GM06990 (cell line): ENCODE measurements around the gene KCNK7.
"Not testable (repeated sequence)": the region's sequence is repeated elsewhere in the genome, so short reads cannot be mapped to it uniquely, and the experiment has no call there.

Source experiments
- DNase-seq: peaks from one replicate; pipeline ENCODE4 v3.0.0-alpha.2; 2011; ENCODE audit not compliant: insufficient read length; ENCODE audit errors: extremely low read depth
- H3K27me3 ChIP-seq: replicated peaks from 2 replicates; pipeline ENCODE4 v1.6.0; 2011; ENCODE audit warnings: low read length; ENCODE audit not compliant: control insufficient read depth, insufficient read depth
- H3K36me3 ChIP-seq: 2 replicates; pipeline ENCODE4 v1.5.1; 2011; ENCODE audit warnings: low read length; ENCODE audit not compliant: control insufficient read depth, insufficient read depth
- H3K4me3 ChIP-seq: replicated peaks from 2 replicates; pipeline ENCODE4 v1.5.1; 2011; ENCODE audit warnings: low read depth, mild to moderate bottlenecking, control low read depth, low read length
- TF ChIP-seq, protein P1 (sequence below): IDR thresholded peaks from 2 replicates; pipeline ENCODE4 v1.5.1; 2011; ENCODE audit warnings: low read length, control low read depth, mild to moderate bottlenecking, inconsistent platforms; ENCODE audit not compliant: insufficient read depth, poor library complexity, severe bottlenecking

KCNK7 gene

DNA sequence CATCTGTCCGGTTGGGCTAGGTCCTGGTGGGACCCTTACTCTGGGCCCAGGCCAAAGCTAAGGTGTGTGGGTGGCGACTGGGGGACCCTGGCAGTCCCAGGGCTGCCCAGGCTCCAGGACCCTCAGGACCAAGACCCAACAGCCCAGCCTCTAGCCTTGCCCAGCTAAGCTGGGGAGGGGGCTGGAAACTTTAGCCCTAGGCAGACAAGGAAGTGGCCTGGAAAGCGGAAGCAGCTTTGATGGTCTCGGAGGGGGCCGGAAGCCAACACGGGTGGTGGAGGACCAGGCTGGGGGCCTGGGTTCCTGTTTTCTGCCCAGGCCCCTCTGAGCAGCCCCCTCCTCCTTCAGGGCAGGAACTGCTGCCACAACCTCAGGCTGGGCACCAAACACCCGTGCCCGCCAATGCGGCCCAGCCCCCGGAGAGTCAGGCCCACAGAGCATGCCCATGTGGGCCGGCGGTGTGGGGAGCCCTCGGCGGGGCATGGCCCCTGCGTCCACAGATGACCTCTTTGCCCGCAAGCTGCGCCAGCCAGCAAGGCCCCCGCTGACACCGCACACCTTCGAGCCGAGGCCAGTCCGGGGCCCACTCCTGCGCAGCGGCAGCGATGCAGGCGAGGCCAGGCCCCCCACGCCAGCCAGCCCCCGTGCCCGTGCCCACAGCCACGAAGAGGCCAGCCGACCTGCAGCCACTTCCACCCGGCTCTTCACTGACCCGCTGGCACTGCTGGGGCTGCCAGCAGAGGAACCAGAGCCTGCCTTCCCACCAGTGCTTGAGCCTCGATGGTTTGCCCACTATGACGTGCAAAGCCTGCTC is 45.1 kb upstream of the KCNK7 start:
- Histone ChIP-seq H3K36me3 (peaks cover 38% of the 10 kb centered on the region), H3K27me3 (no peaks in the 10 kb centered on the region), H3K4me3 (peak overlapping the region; percentile 60)
- TF ChIP-seq, protein P1, sequence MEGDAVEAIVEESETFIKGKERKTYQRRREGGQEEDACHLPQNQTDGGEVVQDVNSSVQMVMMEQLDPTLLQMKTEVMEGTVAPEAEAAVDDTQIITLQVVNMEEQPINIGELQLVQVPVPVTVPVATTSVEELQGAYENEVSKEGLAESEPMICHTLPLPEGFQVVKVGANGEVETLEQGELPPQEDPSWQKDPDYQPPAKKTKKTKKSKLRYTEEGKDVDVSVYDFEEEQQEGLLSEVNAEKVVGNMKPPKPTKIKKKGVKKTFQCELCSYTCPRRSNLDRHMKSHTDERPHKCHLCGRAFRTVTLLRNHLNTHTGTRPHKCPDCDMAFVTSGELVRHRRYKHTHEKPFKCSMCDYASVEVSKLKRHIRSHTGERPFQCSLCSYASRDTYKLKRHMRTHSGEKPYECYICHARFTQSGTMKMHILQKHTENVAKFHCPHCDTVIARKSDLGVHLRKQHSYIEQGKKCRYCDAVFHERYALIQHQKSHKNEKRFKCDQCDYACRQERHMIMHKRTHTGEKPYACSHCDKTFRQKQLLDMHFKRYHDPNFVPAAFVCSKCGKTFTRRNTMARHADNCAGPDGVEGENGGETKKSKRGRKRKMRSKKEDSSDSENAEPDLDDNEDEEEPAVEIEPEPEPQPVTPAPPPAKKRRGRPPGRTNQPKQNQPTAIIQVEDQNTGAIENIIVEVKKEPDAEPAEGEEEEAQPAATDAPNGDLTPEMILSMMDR = no peak
- DNase-seq = no peak

DNA sequence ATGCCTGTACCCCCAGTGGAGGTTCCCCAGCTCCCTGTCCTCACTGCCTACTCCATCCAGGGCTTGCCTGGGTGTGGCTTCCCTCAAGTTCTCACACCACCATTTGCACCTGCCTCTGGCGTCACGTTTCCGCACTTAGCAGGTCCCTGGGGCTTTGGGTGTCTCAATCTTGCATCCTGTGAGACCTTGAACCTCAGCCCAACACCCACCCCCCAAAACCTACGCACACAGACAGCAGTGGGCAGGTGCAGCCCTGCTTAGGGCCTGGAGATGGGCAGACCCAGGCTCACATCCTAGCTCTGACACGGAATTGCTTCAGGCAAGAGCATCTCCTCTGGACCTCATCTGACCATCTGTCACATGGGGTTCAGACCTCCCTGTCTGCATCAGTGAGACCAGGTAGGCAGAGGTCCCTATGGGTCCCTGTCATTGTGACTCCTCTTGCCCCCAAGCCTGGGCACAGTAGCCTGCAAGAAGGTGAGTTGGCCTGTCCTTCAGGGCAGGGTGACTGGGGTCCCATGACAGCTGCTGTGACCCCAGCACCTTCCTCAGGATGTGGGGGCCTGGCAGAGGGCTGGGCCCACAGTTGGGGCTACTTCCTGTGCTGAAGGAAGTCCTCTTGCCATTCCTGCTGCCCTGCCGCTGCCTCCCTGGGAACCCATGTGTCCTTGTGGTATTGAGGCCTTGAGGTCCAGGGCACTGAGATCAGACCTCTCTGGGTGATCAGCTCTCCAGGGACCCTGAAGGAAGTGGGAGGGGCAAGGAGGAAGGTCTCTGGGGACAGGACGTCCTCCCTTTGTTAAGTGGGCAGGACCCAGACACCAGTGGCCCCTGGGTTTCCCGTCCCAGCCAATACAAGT is 44.3 kb upstream of the KCNK7 start:
- TF ChIP-seq, protein P1 = no peak
- Histone ChIP-seq H3K36me3 (peaks cover 40% of the 10 kb centered on the region), H3K27me3 (no peaks in the 10 kb centered on the region), H3K4me3 (peak overlapping the region; percentile 60)
- DNase-seq = peak; percentile 83

DNA sequence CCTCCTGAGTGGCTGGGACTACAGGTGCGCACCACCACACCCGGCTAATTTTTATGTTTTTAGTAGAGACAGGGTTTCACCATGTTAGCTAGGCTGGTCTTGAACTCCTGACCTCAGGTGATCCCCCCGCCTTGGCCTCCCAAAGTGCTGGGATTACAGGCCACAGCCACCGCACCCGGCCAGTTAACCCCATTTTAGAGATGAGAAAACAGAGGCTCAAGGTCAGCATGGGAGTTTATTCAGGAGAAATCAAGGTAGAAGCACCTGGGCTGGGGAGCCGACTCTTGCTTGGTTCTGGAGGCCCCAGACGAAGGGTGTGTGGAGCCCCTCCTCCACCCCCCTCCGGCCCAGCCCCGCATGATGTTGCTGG is 43.6 kb upstream of the KCNK7 start:
- H3K27me3 ChIP-seq, DNase-seq: not testable (repeated sequence)
- Histone ChIP-seq H3K36me3 (peaks cover 42% of the 10 kb centered on the region), H3K4me3 (peak overlapping the region; percentile 94)

DNA sequence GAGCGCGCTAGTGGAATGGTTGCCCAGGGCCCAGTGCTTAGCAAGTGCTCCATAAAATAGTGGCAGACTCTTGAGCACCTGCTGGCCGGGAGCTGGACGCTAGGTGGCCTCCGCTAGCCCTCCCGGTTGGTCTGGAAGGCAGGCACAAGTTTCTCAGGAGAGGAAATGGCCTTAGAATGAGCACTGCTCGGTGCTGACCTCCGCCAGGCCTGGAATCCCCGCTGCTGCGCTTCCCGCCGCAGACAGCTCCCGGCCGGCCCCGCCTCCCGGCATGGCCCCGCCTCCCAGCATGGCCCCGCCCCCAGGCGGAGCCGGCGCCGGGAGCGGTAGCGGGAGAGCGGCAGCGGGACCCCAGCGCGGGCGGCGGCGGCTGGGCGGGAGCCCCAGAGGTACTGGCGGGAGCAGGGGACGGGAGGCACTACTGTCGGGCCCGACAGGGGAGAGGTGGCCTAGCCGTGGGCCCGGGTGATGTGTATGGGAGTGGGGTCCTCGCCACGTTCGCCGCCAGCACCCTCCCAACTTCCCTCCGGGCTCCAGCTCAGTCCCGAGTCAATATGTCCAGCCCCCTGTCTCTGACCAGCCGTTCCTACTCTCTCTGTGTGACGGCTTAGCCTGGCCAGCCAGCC is 42.3 kb upstream of the KCNK7 start, which contains the start of gene SIPA1:
SIPA1 (plus strand) TSS at position 308 of the 626 bp plus-strand sequence. CDS start 2,821 bp downstream, outside the sequence.
- H3K27me3 ChIP-seq = no peaks in the 10 kb centered on the region
- peak within 1 kb of the TSS; percentile 94 for H3K4me3 ChIP-seq
- peak; percentile 83 for DNase-seq
- TF ChIP-seq, protein P1 = peak; percentile 26
- H3K36me3 ChIP-seq = peaks cover 46% of the 10 kb centered on the region

DNA sequence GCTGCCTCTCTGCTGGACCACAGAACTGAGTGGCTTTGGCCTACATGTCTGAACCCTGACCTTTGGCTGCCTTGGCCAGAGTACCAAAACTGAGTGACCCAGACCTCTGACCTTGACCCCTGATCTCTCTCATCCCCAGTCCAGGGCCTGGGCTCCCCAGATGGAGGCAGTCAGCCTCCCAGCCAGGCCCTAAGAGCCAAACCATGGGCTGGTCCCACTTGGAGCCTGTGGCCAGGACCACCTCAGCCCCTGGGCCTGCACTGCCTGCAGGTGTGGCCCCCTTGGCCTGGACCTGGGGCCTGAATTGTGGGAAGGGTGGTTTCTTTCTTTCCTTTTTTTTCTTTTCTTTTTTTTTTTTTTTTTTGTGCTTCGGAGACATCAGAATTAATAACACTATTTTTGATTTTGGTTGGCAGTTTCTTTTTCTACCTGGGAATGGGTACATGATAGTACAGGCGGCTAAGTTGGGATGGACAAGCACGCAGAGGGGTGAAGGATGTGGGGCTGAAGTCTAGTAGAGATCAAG is 41.5 kb upstream of the KCNK7 start:
- H3K27me3 ChIP-seq = no peaks in the 10 kb centered on the region
- TF ChIP-seq, protein P1 = no peak
- DNase-seq = no peak
- no peak overlapping the region for H3K4me3 ChIP-seq
- H3K36me3 ChIP-seq = peaks cover 40% of the 10 kb centered on the region
